ENCODE data around the gene RPTOR. TPM values are rescaled to one million over a fixed set of nuclear protein-coding genes. Genes with fewer than 3 reads are reported as not detected.
A peak's percentile ranks its signal among the peaks of the same experiment; 100 is the strongest.

RPTOR gene
- polyA plus RNA-seq, 1 of the 3 experiments (the other 2 are of a cell fraction), result 14.9 TPM

- Histone ChIP-seq H2AFZ (ENCODE audit: low read depth) (no peak overlapping the region), H3K4me3 (ENCODE audit: low read depth in 2 of 2, low read length in 1 of 2) (no peak overlapping the region), H3K4me1 (ENCODE audit: control insufficient read depth in 1 of 2, insufficient read depth in 2 of 2, low read depth in 1 of 2, low read length in 1 of 2) (peaks cover 9 to 33% of the 10 kb centered on the region in 2 experiments; a peak in 2 of 4 replicates), H3K9me3 (no peaks in the 10 kb centered on the region), H3F3A (replicated peaks; ENCODE audit: insufficient read depth) (peaks cover 4% of the 10 kb centered on the region), H3K27me3 (ENCODE audit: insufficient read depth) (no peaks in the 10 kb centered on the region; the same call in 1 of the 2 replicates), H4K20me1 (ENCODE audit: insufficient read depth) (no peaks in the 10 kb centered on the region), H3K79me2 (ENCODE audit: insufficient read depth) (no peaks in the 10 kb centered on the region), H3K9me2 (no peaks in the 10 kb centered on the region), H3K4me2 (no peak overlapping the region), H3K36me3 (replicated peaks in 1 of 2; ENCODE audit: control insufficient read depth in 1 of 2, insufficient read depth in 2 of 2, low read length in 1 of 2) (peaks cover 0 to 11% of the 10 kb centered on the region in 2 experiments), H3K9ac (no peak overlapping the region), H3K27ac (ENCODE audit: low read depth in 2 of 2, low read length in 1 of 2) (no peak overlapping the region)
- no peak for DNase-seq
- POLR2A ChIA-PET, result interaction anchor here (1.1 kb wide), 1 partner anchor 515 kb away, joined by 3 read pairs; no protein-coding TSS in a partner anchor
- CTCF ChIA-PET, result interaction anchor here (0.7 to 5.7 kb wide), 19 partner anchors 8 to 544 kb away, joined by 3 to 47 read pairs (median 4); partner anchors contain the start of genes CHMP6 and NPTX1
- no peak for TF ChIP-seq MAX (IDR thresholded peaks at IDR 0.05; ENCODE audit: low read depth)
- no peak for TF ChIP-seq SMC3 (IDR thresholded peaks at IDR 0.05; ENCODE audit: low read depth, low read length)
- no peak for TF ChIP-seq RFX5 (IDR thresholded peaks at IDR 0.05; ENCODE audit: low read length)
- no peak for TF ChIP-seq JUND (IDR thresholded peaks at IDR 0.05)
- TF ChIP-seq RCOR1 (IDR thresholded peaks at IDR 0.05; ENCODE audit: low read length), result no peak
- TF ChIP-seq RAD21 (IDR thresholded peaks at IDR 0.05; ENCODE audit: low read length), result no peak
- TF ChIP-seq EZH2phosphoT487 (IDR thresholded peaks at IDR 0.05; ENCODE audit: borderline replicate concordance, low read depth), result no peak
- TF ChIP-seq TEAD4 (IDR thresholded peaks at IDR 0.05; ENCODE audit: borderline replicate concordance, insufficient read depth), result no peak
- TF ChIP-seq REST (IDR thresholded peaks at IDR 0.05; ENCODE audit: low read depth, low read length), result no peak
- no peak for TF ChIP-seq RXRA (IDR thresholded peaks at IDR 0.05; ENCODE audit: borderline replicate concordance, low read depth)
- no peak for TF ChIP-seq FOXM1 (IDR thresholded peaks at IDR 0.05; ENCODE audit: low read depth)
- 97% methylated on average over 10 of the region's 10 CpGs for WGBS (ENCODE audit: low lambda C conversion rate)
Measured at GRCh38 chr17:80969674-80970043, 425.0 kb downstream of the RPTOR start.

GRCh38 chr17:80970044-80970761 lies 425.6 kb downstream of the RPTOR start:
- Histone ChIP-seq H3K36me3 (replicated peaks in 1 of 2; ENCODE audit: control insufficient read depth in 1 of 2, insufficient read depth in 2 of 2, low read length in 1 of 2) (peaks cover 0 to 5% of the 10 kb centered on the region in 2 experiments), H3K9ac (no peak overlapping the region), H3K4me1 (ENCODE audit: control insufficient read depth in 1 of 2, insufficient read depth in 2 of 2, low read depth in 1 of 2, low read length in 1 of 2) (peaks cover 9 to 33% of the 10 kb centered on the region in 2 experiments; a peak in 2 of 4 replicates), H3K27ac (ENCODE audit: low read depth in 2 of 2, low read length in 1 of 2) (no peak overlapping the region), H3K79me2 (ENCODE audit: insufficient read depth) (no peaks in the 10 kb centered on the region), H3K9me3 (no peaks in the 10 kb centered on the region), H2AFZ (ENCODE audit: low read depth) (no peak overlapping the region), H3K27me3 (ENCODE audit: insufficient read depth) (peaks cover 3% of the 10 kb centered on the region; the same call in 1 of the 2 replicates), H3F3A (replicated peaks; ENCODE audit: insufficient read depth) (peaks cover 4% of the 10 kb centered on the region), H3K4me2 (no peak overlapping the region), H4K20me1 (ENCODE audit: insufficient read depth) (no peaks in the 10 kb centered on the region), H3K4me3 (ENCODE audit: low read depth in 2 of 2, low read length in 1 of 2) (no peak overlapping the region), H3K9me2 (no peaks in the 10 kb centered on the region)
- CTCF ChIA-PET, result interaction anchor here (0.7 to 9.7 kb wide), 22 partner anchors 8 to 545 kb away, joined by 3 to 74 read pairs (median 4); partner anchors contain the start of gene NPTX1
- TF ChIP-seq TCF12 (IDR thresholded peaks at IDR 0.05) (no peak), FOXM1 (IDR thresholded peaks at IDR 0.05; ENCODE audit: low read depth) (no peak), RFX5 (IDR thresholded peaks at IDR 0.05; ENCODE audit: low read length) (no peak), NRF1 (IDR thresholded peaks at IDR 0.05; ENCODE audit: low read depth, low read length) (no peak), CTCF (IDR thresholded peaks at IDR 0.05) (peak; percentile 58), RAD21 (IDR thresholded peaks at IDR 0.05; ENCODE audit: low read length) (peak; percentile 64), MEF2A (IDR thresholded peaks at IDR 0.05; ENCODE audit: borderline replicate concordance, low read depth) (no peak), FOSL2 (IDR thresholded peaks at IDR 0.05; ENCODE audit: borderline replicate concordance, low read depth) (no peak), SMC3 (IDR thresholded peaks at IDR 0.05; ENCODE audit: low read depth, low read length) (peak; percentile 53; the same call in 1 of the 2 replicates), GATA2 (CRISPR knock-in tag; IDR thresholded peaks at IDR 0.05) (no peak), GABPA (IDR thresholded peaks at IDR 0.05; ENCODE audit: low read depth) (no peak), TAF1 (IDR thresholded peaks at IDR 0.05; ENCODE audit: borderline replicate concordance, low read depth, low read length) (no peak)
- peak; percentile 82 for DNase-seq
- 73% methylated on average over 14 of the region's 20 CpGs for WGBS (ENCODE audit: low lambda C conversion rate)
- POLR2A ChIA-PET, result interaction anchor here (0.6 to 1.1 kb wide), 2 partner anchors 189 to 516 kb away, joined by 3 read pairs; no protein-coding TSS in a partner anchor
